SK-N-MC (cell line): Measurements from ENCODE around the gene YPEL4.

Experiments used
- EZH2 ChIP-seq: fragments of 200-600 bp; sonication (generic); IDR thresholded peaks from one replicate; pipeline ENCODE4 v1.6.1; 2017; ENCODE audit warnings: antibody characterized with exemption
- FOXP2 ChIP-seq: optimal IDR thresholded peaks from 2 replicates; pipeline ENCODE3; 2011; ENCODE audit warnings: mild to moderate bottlenecking, moderate library complexity; ENCODE audit not compliant: insufficient read depth; ENCODE audit errors: extremely low read length, control extremely low read depth
- POLR2AphosphoS5 ChIP-seq: IDR thresholded peaks from 2 replicates; pipeline ENCODE4 v1.6.1; 2012; ENCODE audit warnings: mild to moderate bottlenecking, low read depth, low read length, borderline replicate concordance

DNA sequence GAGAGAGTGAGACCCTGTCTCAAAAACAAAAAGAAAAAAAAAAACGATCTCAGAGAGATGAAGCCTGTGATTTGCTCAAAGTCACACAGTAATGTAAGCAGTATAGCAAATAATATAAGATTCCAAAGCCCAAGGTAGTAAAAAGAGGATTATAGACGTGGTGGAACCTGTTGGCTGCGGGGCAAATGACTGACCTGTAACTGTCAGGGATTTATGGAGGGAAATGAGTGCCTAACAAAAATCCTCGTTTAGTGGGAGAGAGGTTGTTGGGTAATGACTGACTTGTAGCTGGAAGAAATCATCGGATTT is 7.1 kb upstream of the YPEL4 start:
- no peak for TF ChIP-seq EZH2
- no peak for TF ChIP-seq POLR2AphosphoS5
- no peak for TF ChIP-seq FOXP2
